Motor neuron (in vitro differentiated cells): ENCODE data around the gene UNC5CL. TPM values are rescaled to one million over a fixed set of nuclear protein-coding genes. Genes with fewer than 3 reads are reported as not detected.

Experiments used
- total RNA-seq, 8 experiments: library from RNA; unstranded; fragments of 300-600 nt; gene quantifications; 2 replicates each; pipeline versions ENCODE4 v1.2.3 to v1.2.4, GENCODE V29; 2022

Gene UNC5CL
- total RNA-seq, 8 experiments from 2014 or later: 0.25 to 1.2 (median 0.57) TPM

Other genes with a start within 250 kb of the UNC5CL start
- gene TSPO2, start 3.2 kb upstream of the UNC5CL start, total RNA-seq: under 1 TPM in 1 of 8 experiments, not detected in 7; 0.23 TPM
- under 1 TPM in 5 of 8 experiments, not detected in 3; 0.22 to 0.90 (median 0.45) TPM for gene APOBEC2, start 14.0 kb upstream of the UNC5CL start, total RNA-seq
- gene OARD1, start 33.1 kb upstream of the UNC5CL start, total RNA-seq: 10 to 100 TPM; 23.7 to 41.2 (median 33.8) TPM
- gene NFYA, start 33.8 kb upstream of the UNC5CL start, total RNA-seq: 10 to 100 TPM; 14.4 to 40.9 (median 20.4) TPM
- gene TREML1, start 115.1 kb upstream of the UNC5CL start, total RNA-seq: under 1 TPM in 1 of 8 experiments, not detected in 7; 0.36 TPM
- under 1 TPM in 3 of 8 experiments, not detected in 5; 0.41 to 0.73 (median 0.67) TPM for gene TREM2, start 123.9 kb upstream of the UNC5CL start, total RNA-seq
- gene TREML2, start 161.9 kb upstream of the UNC5CL start, total RNA-seq: under 1 TPM in 3 of 8 experiments, not detected in 5; 0.09 to 0.47 (median 0.20) TPM
- under 1 TPM in 5 of 8 experiments, not detected in 3; 0.09 to 0.38 (median 0.13) TPM for gene TREML4, start 189.1 kb upstream of the UNC5CL start, total RNA-seq
- gene TREM1, start 247.5 kb upstream of the UNC5CL start, total RNA-seq: 1 to 10 TPM in 2 of 8 experiments, under 1 TPM in 4, not detected in 2; 0.17 to 2.1 (median 0.82) TPM